Esophagus squamous epithelium (tissue), 5 donors: Measurements from ENCODE around the gene THADA. TPM values are rescaled to one million over a fixed set of nuclear protein-coding genes. Genes with fewer than 3 reads are reported as not detected.

Source experiments
- DNase-seq: peaks from one replicate; lab custom pipeline; 2025; lab: John Stamatoyannopoulos, UW
- H3K27ac ChIP-seq, 4 donors: fragments of 200-600 bp; sonication (generic); one replicate each; pipeline ENCODE4 v1.5.1; 2016 to 2019; ENCODE audit warnings: mild to moderate bottlenecking in 1 of 4
- H3K27me3 ChIP-seq, 4 donors: fragments of 200-600 bp; sonication (generic); 1 replicate in 3 of 4; 2 replicates in 1 of 4; pipeline versions ENCODE4 v1.5.1 to v1.6.0; 2017 to 2021; ENCODE audit warnings: antibody characterized with exemption in 1 of 4
- H3K36me3 ChIP-seq, 3 donors: fragments of 200-600 bp; sonication (generic); one replicate each; pipeline ENCODE4 v1.5.1; 2016 to 2019
- H3K4me1 ChIP-seq, 3 donors: fragments of 200-600 bp; sonication (generic); one replicate each; pipeline ENCODE4 v1.5.1; 2017 to 2019
- H3K4me3 ChIP-seq, 4 donors: fragments of 200-600 bp; sonication (generic); 1 replicate in 3 of 4; 2 replicates in 1 of 4; pipeline ENCODE4 v1.5.1; 2016 to 2019; ENCODE audit warnings: mild to moderate bottlenecking in 2 of 4, moderate library complexity in 1 of 4
- H3K9me3 ChIP-seq, 3 donors: fragments of 200-600 bp; sonication (generic); one replicate each; pipeline ENCODE4 v1.5.1; 2016 to 2019
- POLR2A ChIP-seq, 4 donors: fragments of 450-650 bp; IDR thresholded peaks; one replicate each; pipeline ENCODE4 v1.6.1; 2017; ENCODE audit warnings: antibody characterized with exemption in 4 of 4, mild to moderate bottlenecking in 4 of 4, moderate library complexity in 3 of 4
- WGBS, 2 donors: methylation state at CpG; one replicate each; pipeline ENCODE4 v1.1.5; 2018; 5-methylcytosine and 5-hydroxymethylcytosine counted together
- intact Hi-C: fragments of 100-400 bp; cut with DNase I; formaldehyde crosslinking; loops from one replicate; pipeline ENCODE4 v1.15.0; 2022
- total RNA-seq, 4 donors: library from RNA; depleted of rRNA; stranded (reverse); fragments of >200 nt; gene quantifications; one replicate each; pipeline ENCODE4 v1.1.0, GENCODE V29; 2016
- TF ChIP-seq, protein P1 (sequence below), 6 experiments: fragments of 450-650 bp in 4 of 6; fragments of 200-600 bp in 2 of 6; sonication (generic) in 2 of 6; IDR thresholded peaks; one replicate each; pipeline ENCODE4 v1.5.1; 2016 to 2019; ENCODE audit warnings: antibody characterized with exemption in 6 of 6, mild to moderate bottlenecking in 4 of 6, moderate library complexity in 4 of 6
- donor health status: DM: yes; HTN: yes; CAD: no.

THADA gene
- total RNA-seq, 4 donors from 2014 or later = 14.0 to 32.2 (median 21.0) TPM

DNA sequence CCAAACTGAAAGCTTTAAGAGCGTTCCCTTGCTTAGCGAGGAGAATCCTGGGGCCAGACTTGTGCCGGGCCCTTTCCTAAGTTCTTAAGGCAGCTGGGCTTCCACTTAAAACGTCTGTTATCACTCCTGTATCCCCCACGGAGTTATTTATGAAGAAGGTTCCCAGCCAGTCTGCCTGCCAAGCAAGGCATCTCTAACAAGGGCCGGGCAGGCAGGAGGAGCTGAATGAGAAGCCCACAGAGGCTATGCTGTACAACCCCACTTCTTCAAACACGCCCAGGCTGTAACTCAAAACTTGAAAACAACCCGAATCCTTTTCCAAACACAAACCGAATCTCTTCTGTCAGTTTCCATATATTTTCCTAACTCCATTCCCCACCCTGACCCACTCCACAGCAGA lies 330.4 kb downstream of the THADA start:
- DNase-seq = no peak

DNA sequence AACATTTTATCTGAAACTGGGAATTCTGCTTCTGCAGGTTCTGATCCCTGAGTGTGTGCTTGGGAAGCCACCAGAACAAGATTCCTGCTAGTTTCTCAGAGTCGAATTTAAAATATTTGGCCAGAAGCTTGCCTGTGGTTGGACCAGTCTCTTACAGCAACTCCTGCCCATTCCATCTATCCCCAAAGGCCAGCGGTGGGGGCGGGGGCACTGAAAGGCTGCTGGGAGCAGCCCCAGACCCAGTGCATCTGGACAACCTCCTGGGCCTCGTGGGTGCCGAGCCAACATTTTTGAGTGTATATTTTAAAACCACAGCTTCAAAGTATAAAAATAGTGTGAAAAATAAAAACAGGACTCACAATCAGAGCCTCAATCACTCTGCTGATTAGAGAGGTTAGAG lies 330.8 kb downstream of the THADA start:
- no peak for DNase-seq
- intact Hi-C loops = no loop called here
- TF ChIP-seq, protein P1, sequence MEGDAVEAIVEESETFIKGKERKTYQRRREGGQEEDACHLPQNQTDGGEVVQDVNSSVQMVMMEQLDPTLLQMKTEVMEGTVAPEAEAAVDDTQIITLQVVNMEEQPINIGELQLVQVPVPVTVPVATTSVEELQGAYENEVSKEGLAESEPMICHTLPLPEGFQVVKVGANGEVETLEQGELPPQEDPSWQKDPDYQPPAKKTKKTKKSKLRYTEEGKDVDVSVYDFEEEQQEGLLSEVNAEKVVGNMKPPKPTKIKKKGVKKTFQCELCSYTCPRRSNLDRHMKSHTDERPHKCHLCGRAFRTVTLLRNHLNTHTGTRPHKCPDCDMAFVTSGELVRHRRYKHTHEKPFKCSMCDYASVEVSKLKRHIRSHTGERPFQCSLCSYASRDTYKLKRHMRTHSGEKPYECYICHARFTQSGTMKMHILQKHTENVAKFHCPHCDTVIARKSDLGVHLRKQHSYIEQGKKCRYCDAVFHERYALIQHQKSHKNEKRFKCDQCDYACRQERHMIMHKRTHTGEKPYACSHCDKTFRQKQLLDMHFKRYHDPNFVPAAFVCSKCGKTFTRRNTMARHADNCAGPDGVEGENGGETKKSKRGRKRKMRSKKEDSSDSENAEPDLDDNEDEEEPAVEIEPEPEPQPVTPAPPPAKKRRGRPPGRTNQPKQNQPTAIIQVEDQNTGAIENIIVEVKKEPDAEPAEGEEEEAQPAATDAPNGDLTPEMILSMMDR (IDR thresholded peaks at IDR 0.05) = no peak
- no peak for TF ChIP-seq POLR2A (IDR thresholded peaks at IDR 0.05)
- 40 to 54% methylated on average over 3 to 4 of the region's 5 CpGs for WGBS, 2 donors
- peak overlapping the region; percentile 28 to 85 (median 66) for H3K27ac ChIP-seq
- peaks cover 0 to 29% (median 0%) of the 10 kb centered on the region in 3 donors for H3K36me3 ChIP-seq
- H3K9me3 ChIP-seq = no peaks in the 10 kb centered on the region
- no peaks in the 10 kb centered on the region for H3K27me3 ChIP-seq
- peaks cover 15 to 53% (median 29%) of the 10 kb centered on the region in 3 donors for H3K4me1 ChIP-seq
- no peak overlapping the region for H3K4me3 ChIP-seq

More for the DNA sequence above, 330.4 kb downstream of the THADA start:
- intact Hi-C loops = no loop called here
- TF ChIP-seq, protein P1 (IDR thresholded peaks at IDR 0.05) = no peak
- TF ChIP-seq POLR2A (IDR thresholded peaks at IDR 0.05) = no peak
- H3K4me1 ChIP-seq = peaks cover 15 to 58% (median 32%) of the 10 kb centered on the region in 3 donors
- peak overlapping the region; percentile 28 to 85 (median 66) for H3K27ac ChIP-seq
- 59 to 71% methylated on average over 9 of the region's 9 CpGs for WGBS, 2 donors
- H3K27me3 ChIP-seq = no peaks in the 10 kb centered on the region
- peaks cover 0 to 29% (median 0%) of the 10 kb centered on the region in 3 donors for H3K36me3 ChIP-seq
- H3K9me3 ChIP-seq = no peaks in the 10 kb centered on the region
- no peak overlapping the region for H3K4me3 ChIP-seq

DNA sequence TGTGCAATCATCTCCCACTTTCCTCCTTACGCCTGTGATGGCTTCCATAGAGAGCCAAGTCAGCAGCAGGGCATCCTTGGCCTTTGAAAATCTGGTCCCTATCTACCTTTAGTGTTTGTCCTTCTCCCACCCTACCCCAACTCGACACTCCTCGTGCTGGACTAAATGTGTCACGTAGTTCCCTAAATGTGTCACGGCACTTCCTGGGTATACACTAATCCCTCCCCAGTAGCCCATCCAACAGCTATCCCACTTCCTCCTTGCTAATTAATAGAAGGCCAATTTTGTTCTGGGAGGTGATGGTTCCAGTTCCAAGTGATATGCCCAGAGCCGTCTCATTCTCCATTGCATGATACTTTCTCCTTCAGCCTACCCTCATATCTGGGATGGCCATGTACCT lies 332.9 kb downstream of the THADA start:
- intact Hi-C loops = no loop called here
- WGBS, 2 donors = 85 to 91% methylated on average over 6 of the region's 6 CpGs
- H3K4me1 ChIP-seq = peaks cover 0 to 42% (median 9%) of the 10 kb centered on the region in 3 donors
- DNase-seq = no peak
- no peak overlapping the region for H3K4me3 ChIP-seq
- H3K27me3 ChIP-seq = no peaks in the 10 kb centered on the region
- no peaks in the 10 kb centered on the region for H3K9me3 ChIP-seq
- no peak overlapping the region for H3K27ac ChIP-seq
- peaks cover 0 to 28% (median 0%) of the 10 kb centered on the region in 3 donors for H3K36me3 ChIP-seq
- TF ChIP-seq POLR2A (IDR thresholded peaks at IDR 0.05) = no peak
- TF ChIP-seq, protein P1 (IDR thresholded peaks at IDR 0.05) = no peak

DNA sequence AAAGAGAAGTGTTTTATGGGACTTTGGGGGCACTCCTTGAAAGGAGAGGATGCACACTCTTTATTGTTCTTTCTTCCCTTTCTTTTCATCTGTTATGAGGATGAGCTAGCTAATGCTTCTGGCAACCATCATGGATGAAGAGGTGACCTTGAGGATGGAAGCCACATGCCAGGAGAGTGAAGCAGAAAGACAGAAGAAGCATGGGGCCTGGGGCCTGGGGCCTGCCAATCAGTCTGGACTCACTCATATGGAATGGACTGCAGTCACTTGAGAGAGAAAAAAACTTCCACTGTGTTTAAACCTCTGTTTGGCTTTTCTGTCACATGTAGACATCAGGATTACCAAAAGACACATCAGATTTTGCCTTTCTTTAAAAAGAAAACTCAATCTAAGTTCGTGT lies 333.6 kb downstream of the THADA start:
- no peak for TF ChIP-seq POLR2A (IDR thresholded peaks at IDR 0.05)
- TF ChIP-seq, protein P1 (IDR thresholded peaks at IDR 0.05) = no peak
- DNase-seq = no peak
- Histone ChIP-seq H3K27me3 (no peaks in the 10 kb centered on the region), H3K9me3 (no peaks in the 10 kb centered on the region), H3K4me3 (no peak overlapping the region), H3K36me3 (peaks cover 0 to 23% (median 0%) of the 10 kb centered on the region in 3 donors), H3K4me1 (peaks cover 0 to 35% (median 9%) of the 10 kb centered on the region in 3 donors), H3K27ac (no peak overlapping the region)
- WGBS, 2 donors = 75 to 82% methylated on average over 1 of the region's 1 CpG
- intact Hi-C loops = no loop called here

DNA sequence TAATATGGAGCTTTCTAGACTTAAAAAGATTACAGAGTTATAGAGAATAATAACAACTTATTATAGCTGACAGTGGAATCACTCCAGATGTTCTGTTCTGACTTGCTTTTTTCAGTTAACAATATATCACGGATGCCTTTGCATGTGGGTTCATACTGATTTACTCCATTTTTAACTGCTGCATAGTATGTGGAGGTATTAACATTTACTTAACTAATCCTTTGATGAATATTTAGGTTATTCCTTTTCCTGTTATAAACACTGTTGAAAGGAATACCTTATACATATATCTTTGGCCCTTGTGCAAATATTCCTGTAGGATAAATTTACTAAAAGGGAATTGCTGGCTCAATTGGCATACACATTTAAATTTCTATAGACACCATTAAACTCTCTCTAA lies 336.3 kb downstream of the THADA start:
- WGBS, 2 donors = 41 to 62% methylated on average over 1 of the region's 1 CpG
- intact Hi-C loops = no loop called here
- no peak for TF ChIP-seq POLR2A (IDR thresholded peaks at IDR 0.05)
- TF ChIP-seq, protein P1 (IDR thresholded peaks at IDR 0.05) = no peak
- Histone ChIP-seq H3K27me3 (no peaks in the 10 kb centered on the region), H3K27ac (no peak overlapping the region), H3K9me3 (no peaks in the 10 kb centered on the region), H3K4me1 (peaks cover 0 to 26% (median 8%) of the 10 kb centered on the region in 3 donors), H3K36me3 (peaks cover 0 to 16% (median 0%) of the 10 kb centered on the region in 3 donors), H3K4me3 (no peak overlapping the region)
- no peak for DNase-seq
